Right lobe of liver (tissue), 4 donors: ENCODE results near the gene TMEM53.

Source experiments
- POLR2A ChIP-seq: fragments of 450-650 bp; IDR thresholded peaks from one replicate; pipeline ENCODE4 v1.6.1; 2017; ENCODE audit warnings: antibody characterized with exemption, mild to moderate bottlenecking
- TF ChIP-seq, protein P1 (sequence below), 4 donors: fragments of 200-600 bp in 3 of 4; fragments of 450-650 bp in 1 of 4; IDR thresholded peaks; one replicate each; pipeline versions ENCODE4 v1.5.1 to v1.8.0; 2016 to 2022; ENCODE audit warnings: antibody characterized with exemption in 4 of 4, mild to moderate bottlenecking in 2 of 4
- donor health status: DM: no; HTN: no; CAD: no.
- donor health status: DM: no; HTN: no; CAD: no.
- donor health status: DM: no; HTN: yes; CAD: no.

DNA sequence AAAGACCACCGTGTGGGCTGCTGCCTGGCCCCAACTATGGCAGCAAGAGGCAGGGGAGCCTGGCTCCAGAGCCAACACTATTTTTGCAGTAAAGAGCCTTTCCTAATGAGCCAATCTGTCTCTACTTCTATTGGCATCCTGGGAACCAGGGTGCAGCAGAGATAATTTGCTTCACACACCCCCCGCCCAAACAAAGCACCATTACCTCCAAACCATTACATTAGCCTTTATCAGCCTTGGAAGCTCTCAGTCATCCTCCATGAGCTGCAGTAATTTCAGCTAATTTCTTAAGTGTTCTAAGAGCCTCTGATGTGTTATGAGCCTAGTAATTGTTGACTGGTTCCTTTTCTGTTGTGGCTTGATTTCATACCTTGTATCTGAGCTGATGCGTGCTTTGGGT, 21.8 kb upstream of the TMEM53 start:
- TF ChIP-seq POLR2A = no peak
- TF ChIP-seq, protein P1, sequence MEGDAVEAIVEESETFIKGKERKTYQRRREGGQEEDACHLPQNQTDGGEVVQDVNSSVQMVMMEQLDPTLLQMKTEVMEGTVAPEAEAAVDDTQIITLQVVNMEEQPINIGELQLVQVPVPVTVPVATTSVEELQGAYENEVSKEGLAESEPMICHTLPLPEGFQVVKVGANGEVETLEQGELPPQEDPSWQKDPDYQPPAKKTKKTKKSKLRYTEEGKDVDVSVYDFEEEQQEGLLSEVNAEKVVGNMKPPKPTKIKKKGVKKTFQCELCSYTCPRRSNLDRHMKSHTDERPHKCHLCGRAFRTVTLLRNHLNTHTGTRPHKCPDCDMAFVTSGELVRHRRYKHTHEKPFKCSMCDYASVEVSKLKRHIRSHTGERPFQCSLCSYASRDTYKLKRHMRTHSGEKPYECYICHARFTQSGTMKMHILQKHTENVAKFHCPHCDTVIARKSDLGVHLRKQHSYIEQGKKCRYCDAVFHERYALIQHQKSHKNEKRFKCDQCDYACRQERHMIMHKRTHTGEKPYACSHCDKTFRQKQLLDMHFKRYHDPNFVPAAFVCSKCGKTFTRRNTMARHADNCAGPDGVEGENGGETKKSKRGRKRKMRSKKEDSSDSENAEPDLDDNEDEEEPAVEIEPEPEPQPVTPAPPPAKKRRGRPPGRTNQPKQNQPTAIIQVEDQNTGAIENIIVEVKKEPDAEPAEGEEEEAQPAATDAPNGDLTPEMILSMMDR (IDR thresholded peaks at IDR 0.05) = no peak
